H1 (cell line): ENCODE measurements around the gene FHL5.

Experiments
- BACH1 ChIP-seq: IDR thresholded peaks from 2 replicates; pipeline ENCODE4 v1.6.1; 2012; ENCODE audit warnings: low read length, improper control_type of control experiment
- BRCA1 ChIP-seq: IDR thresholded peaks from 2 replicates; pipeline ENCODE4 v1.6.1; 2012; ENCODE audit warnings: low read depth, low read length, improper control_type of control experiment
- CREB1 ChIP-seq: IDR thresholded peaks from 2 replicates; pipeline ENCODE4 v1.6.1; 2012; ENCODE audit warnings: inconsistent platforms
- EP300 ChIP-seq, 2 experiments: IDR thresholded peaks; 1 replicate in 1 of 2; 2 replicates in 1 of 2; pipeline ENCODE4 v1.6.1; 2011 to 2012; ENCODE audit warnings: low read depth in 2 of 2, low read length in 2 of 2, mild to moderate bottlenecking in 2 of 2, borderline replicate concordance in 1 of 2, inconsistent platforms in 1 of 2, moderate library complexity in 1 of 2
- EZH2 ChIP-seq: fragments of 200-600 bp; sonication (generic); IDR thresholded peaks from 2 replicates; pipeline ENCODE4 v1.7.1; 2012; ENCODE audit warnings: low read depth, mild to moderate bottlenecking, moderate library complexity, low read length, inconsistent platforms; ENCODE audit not compliant: severe bottlenecking
- POLR2A ChIP-seq, 2 experiments: IDR thresholded peaks; 1 replicate in 1 of 2; 2 replicates in 1 of 2; pipeline ENCODE4 v1.6.1; 2011; ENCODE audit warnings: low read depth in 2 of 2, low read length in 2 of 2, mild to moderate bottlenecking in 2 of 2; ENCODE audit errors: control extremely low read depth in 1 of 2
- POLR2AphosphoS5 ChIP-seq: IDR thresholded peaks from 2 replicates; pipeline ENCODE4 v1.6.1; 2011; ENCODE audit warnings: low read depth, low read length
- RFX5 ChIP-seq: IDR thresholded peaks from 2 replicates; pipeline ENCODE4 v1.6.1; 2011; ENCODE audit warnings: low read depth, low read length, improper control_type of control experiment, borderline replicate concordance
- SIN3A ChIP-seq, 2 experiments: IDR thresholded peaks in 1 of 2; conservative IDR thresholded peaks in 1 of 2; 2 replicates each; pipeline ENCODE4 v1.6.1; 2011 to 2012; ENCODE audit warnings: low read length in 2 of 2, improper control_type of control experiment in 1 of 2, low read depth in 1 of 2, mild to moderate bottlenecking in 1 of 2
- SIX5 ChIP-seq: IDR thresholded peaks from 2 replicates; pipeline ENCODE4 v1.6.1; 2011; ENCODE audit warnings: mild to moderate bottlenecking, low read depth, low read length
- TCF12 ChIP-seq: IDR thresholded peaks from 2 replicates; pipeline ENCODE4 v1.6.1; 2011; ENCODE audit warnings: low read depth, mild to moderate bottlenecking, low read length
- ZNF274 ChIP-seq: IDR thresholded peaks from 2 replicates; pipeline ENCODE4 v1.7.0; 2012; ENCODE audit warnings: low read length, borderline replicate concordance; ENCODE audit errors: extremely low read depth
- TF ChIP-seq, protein P1 (sequence below), 3 experiments: IDR thresholded peaks; 1 replicate in 2 of 3; 2 replicates in 1 of 3; pipeline versions ENCODE4 v1.5.1 to v1.6.1; 2011; ENCODE audit warnings: low read length in 3 of 3, mild to moderate bottlenecking in 3 of 3, inconsistent platforms in 2 of 3, low read depth in 1 of 3, moderate library complexity in 1 of 3; ENCODE audit not compliant: insufficient read depth in 1 of 3; ENCODE audit errors: control extremely low read depth in 1 of 3
- TF ChIP-seq, protein P2 (sequence below): IDR thresholded peaks from 2 replicates; pipeline ENCODE4 v1.6.1; 2012; ENCODE audit warnings: inconsistent platforms

DNA sequence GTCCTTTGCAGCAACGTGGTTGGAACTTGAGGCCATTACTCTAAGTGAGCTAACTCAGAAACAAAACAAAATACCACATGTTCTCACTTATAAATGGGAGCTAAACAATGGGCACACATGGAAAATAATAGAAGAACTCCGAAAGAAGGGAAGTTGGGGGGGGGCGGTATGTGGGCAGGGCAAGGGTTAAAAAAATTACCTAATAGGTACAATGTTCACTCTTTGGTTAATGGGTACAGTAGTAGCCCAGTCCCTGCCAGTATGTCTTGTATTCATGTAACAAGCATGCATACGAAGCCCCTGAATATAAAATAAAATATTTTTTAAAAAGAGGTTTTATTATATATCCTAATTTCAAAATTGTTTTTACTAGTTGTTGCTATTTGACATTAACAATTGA is 15.3 kb upstream of the FHL5 start:
- TF ChIP-seq TCF12 (no peak), EZH2 (no peak), RFX5 (no peak), SIX5 (no peak), POLR2A (IDR thresholded peaks at IDR 0.05; ENCODE audit: control extremely low read depth in 1 of 2, low read depth in 2 of 2, low read length in 2 of 2) (no peak), ZNF274 (no peak), BACH1 (no peak), BRCA1 (no peak), SIN3A (conservative IDR thresholded peaks at IDR 0.05 in 1 of 2, IDR thresholded peaks at IDR 0.05 in 1 of 2; ENCODE audit: low read depth in 1 of 2, low read length in 2 of 2) (no peak), CREB1 (no peak), POLR2AphosphoS5 (no peak), EP300 (IDR thresholded peaks at IDR 0.05; ENCODE audit: borderline replicate concordance in 1 of 2, low read depth in 2 of 2, low read length in 2 of 2) (no peak)
- TF ChIP-seq, protein P1, sequence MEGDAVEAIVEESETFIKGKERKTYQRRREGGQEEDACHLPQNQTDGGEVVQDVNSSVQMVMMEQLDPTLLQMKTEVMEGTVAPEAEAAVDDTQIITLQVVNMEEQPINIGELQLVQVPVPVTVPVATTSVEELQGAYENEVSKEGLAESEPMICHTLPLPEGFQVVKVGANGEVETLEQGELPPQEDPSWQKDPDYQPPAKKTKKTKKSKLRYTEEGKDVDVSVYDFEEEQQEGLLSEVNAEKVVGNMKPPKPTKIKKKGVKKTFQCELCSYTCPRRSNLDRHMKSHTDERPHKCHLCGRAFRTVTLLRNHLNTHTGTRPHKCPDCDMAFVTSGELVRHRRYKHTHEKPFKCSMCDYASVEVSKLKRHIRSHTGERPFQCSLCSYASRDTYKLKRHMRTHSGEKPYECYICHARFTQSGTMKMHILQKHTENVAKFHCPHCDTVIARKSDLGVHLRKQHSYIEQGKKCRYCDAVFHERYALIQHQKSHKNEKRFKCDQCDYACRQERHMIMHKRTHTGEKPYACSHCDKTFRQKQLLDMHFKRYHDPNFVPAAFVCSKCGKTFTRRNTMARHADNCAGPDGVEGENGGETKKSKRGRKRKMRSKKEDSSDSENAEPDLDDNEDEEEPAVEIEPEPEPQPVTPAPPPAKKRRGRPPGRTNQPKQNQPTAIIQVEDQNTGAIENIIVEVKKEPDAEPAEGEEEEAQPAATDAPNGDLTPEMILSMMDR (IDR thresholded peaks at IDR 0.05; ENCODE audit: control extremely low read depth in 1 of 3, insufficient read depth in 1 of 3, low read depth in 1 of 3, low read length in 3 of 3): no peak
- TF ChIP-seq, protein P2, sequence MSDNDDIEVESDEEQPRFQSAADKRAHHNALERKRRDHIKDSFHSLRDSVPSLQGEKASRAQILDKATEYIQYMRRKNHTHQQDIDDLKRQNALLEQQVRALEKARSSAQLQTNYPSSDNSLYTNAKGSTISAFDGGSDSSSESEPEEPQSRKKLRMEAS: no peak
